Common myeloid progenitor, CD34-positive (primary cell): Measurements from ENCODE around the gene CFAP57.

ENCODE experiments used
- CTCF ChIA-PET: fragments of 350-600 bp; sonication (Branson Sonifier 250); formaldehyde crosslinking; loops from one replicate; lab custom pipeline; 2021; ENCODE audit warnings: antibody characterized with exemption; lab: Charles Lee
- POLR2A ChIA-PET: fragments of 350-600 bp; sonication (Branson Sonifier 250); formaldehyde crosslinking; loops from one replicate; lab custom pipeline; 2021; ENCODE audit warnings: antibody characterized with exemption; lab: Charles Lee
- DNase-seq, 3 donors: peaks; one replicate each; pipeline versions ENCODE4 v3.0.0 to v3.0.0-alpha.2; 2013
- H3K27ac ChIP-seq, 2 experiments: 1 replicate in 1 of 2; 2 replicates in 1 of 2; pipeline ENCODE4 v1.7.0; 2013; ENCODE audit warnings: inconsistent platforms in 2 of 2, low read length in 2 of 2, mild to moderate bottlenecking in 2 of 2, low read depth in 1 of 2, moderate library complexity in 1 of 2; ENCODE audit not compliant: severe bottlenecking in 2 of 2, insufficient read depth in 1 of 2, poor library complexity in 1 of 2
- H3K27me3 ChIP-seq, 5 experiments: replicated peaks in 2 of 5; 1 replicate in 3 of 5; 2 replicates in 2 of 5; pipeline versions ENCODE4 v1.6.1 to v1.7.0; 2013; ENCODE audit warnings: low read length in 4 of 5, mild to moderate bottlenecking in 2 of 5, moderate library complexity in 2 of 5, inconsistent platforms in 1 of 5; ENCODE audit not compliant: insufficient read depth in 5 of 5, control insufficient read depth in 4 of 5
- H3K36me3 ChIP-seq, 4 experiments: 1 replicate in 2 of 4; 2 replicates in 2 of 4; pipeline versions ENCODE4 v1.6.1 to v1.7.0; 2013; ENCODE audit warnings: low read length in 3 of 4, control low read depth in 1 of 4, mild to moderate bottlenecking in 1 of 4; ENCODE audit not compliant: control insufficient read depth in 4 of 4, insufficient read depth in 4 of 4
- H3K4me1 ChIP-seq, 4 experiments: 1 replicate in 3 of 4; 2 replicates in 1 of 4; pipeline versions ENCODE4 v1.6.1 to v1.7.1; 2013; ENCODE audit warnings: low read length in 3 of 4, mild to moderate bottlenecking in 3 of 4, control low read depth in 1 of 4, inconsistent platforms in 1 of 4, moderate library complexity in 1 of 4; ENCODE audit not compliant: control insufficient read depth in 4 of 4, insufficient read depth in 4 of 4; ENCODE audit errors: control extremely low read depth in 1 of 4
- H3K4me3 ChIP-seq, 7 experiments: 1 replicate in 4 of 7; 2 replicates in 3 of 7; pipeline versions ENCODE4 v1.5.1 to v1.7.0; 2013; ENCODE audit warnings: mild to moderate bottlenecking in 7 of 7, low read length in 6 of 7, moderate library complexity in 6 of 7, inconsistent platforms in 2 of 7, low read depth in 2 of 7, control low read depth in 1 of 7; ENCODE audit not compliant: insufficient read depth in 4 of 7, control insufficient read depth in 1 of 7; ENCODE audit errors: extremely low read depth in 1 of 7
- H3K9me3 ChIP-seq, 5 experiments: 1 replicate in 4 of 5; 2 replicates in 1 of 5; pipeline versions ENCODE4 v1.6.1 to v1.7.1; 2013; ENCODE audit warnings: low read length in 4 of 5, mild to moderate bottlenecking in 2 of 5, inconsistent platforms in 1 of 5, low read depth in 1 of 5, moderate library complexity in 1 of 5; ENCODE audit not compliant: control insufficient read depth in 4 of 5, insufficient read depth in 2 of 5; ENCODE audit errors: control extremely low read depth in 1 of 5
- WGBS: methylation state at CpG from one replicate; pipeline ENCODE4 v1.1.5; 2013; ENCODE audit not compliant: insufficient coverage; 5-methylcytosine and 5-hydroxymethylcytosine counted together

The CFAP57 gene

GRCh38 chr1:43221797-43222196 lies 49.7 kb downstream of the CFAP57 start:
- H3K27ac ChIP-seq: no peak overlapping the region
- 100% methylated on average over 1 of the region's 1 CpG for WGBS
- ChIA-PET CTCF (interaction anchor here (4.1 kb wide), 1 partner anchor 192 kb away, joined by 19 read pairs; no protein-coding TSS in a partner anchor), POLR2A (no interaction called here)
- no peaks in the 10 kb centered on the region for H3K27me3 ChIP-seq
- peaks cover 0 to 8% (median 2%) of the 10 kb centered on the region in 4 experiments for H3K4me1 ChIP-seq
- no peak overlapping the region for H3K4me3 ChIP-seq
- no peaks in the 10 kb centered on the region for H3K9me3 ChIP-seq
- no peaks in the 10 kb centered on the region for H3K36me3 ChIP-seq
- no peak for DNase-seq

- Histone ChIP-seq H3K27ac (no peak overlapping the region), H3K4me1 (peaks cover 0 to 16% (median 4%) of the 10 kb centered on the region in 4 experiments), H3K4me3 (no peak overlapping the region), H3K9me3 (no peaks in the 10 kb centered on the region), H3K27me3 (no peaks in the 10 kb centered on the region), H3K36me3 (no peaks in the 10 kb centered on the region)
- CTCF ChIA-PET: interaction anchor here (4.1 kb wide), 1 partner anchor 191 kb away, joined by 19 read pairs; no protein-coding TSS in a partner anchor
- 93% methylated on average over 9 of the region's 9 CpGs for WGBS
- POLR2A ChIA-PET: no interaction called here
- DNase-seq: no peak
Measured at GRCh38 chr1:43222879-43223278, 50.7 kb downstream of the CFAP57 start.

DNA sequence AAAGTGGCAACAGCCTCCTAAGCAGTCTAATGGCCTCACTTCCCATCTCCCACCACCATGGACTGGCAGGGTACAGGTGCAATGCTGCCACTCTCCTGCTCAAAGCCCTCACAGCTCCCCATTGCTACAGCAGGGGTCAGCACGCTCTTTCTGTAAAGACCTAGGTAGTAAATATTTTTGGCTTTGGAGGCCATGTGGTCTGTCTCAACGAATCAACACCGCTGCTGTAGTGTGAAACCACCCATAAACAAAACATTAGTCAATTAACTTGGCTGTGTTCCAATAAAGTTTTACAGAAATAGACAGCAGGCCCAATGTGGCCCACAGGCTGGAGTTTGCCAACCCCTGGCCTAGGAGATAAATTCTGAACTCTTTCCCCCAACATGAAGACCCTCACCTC lies 53.0 kb downstream of the CFAP57 start:
- Histone ChIP-seq H3K4me3 (no peak overlapping the region), H3K27me3 (no peaks in the 10 kb centered on the region), H3K4me1 (peaks cover 0 to 17% (median 4%) of the 10 kb centered on the region in 4 experiments), H3K36me3 (no peaks in the 10 kb centered on the region), H3K9me3 (no peaks in the 10 kb centered on the region), H3K27ac (no peak overlapping the region)
- CTCF ChIA-PET: interaction anchor here (1.2 to 4.1 kb wide), 2 partner anchors 13 to 189 kb away, joined by 3 to 19 read pairs; no protein-coding TSS in a partner anchor
- DNase-seq: peak in 2 of 3 donors; percentile 15 to 30
- POLR2A ChIA-PET: no interaction called here
- 90% methylated on average over 3 of the region's 3 CpGs for WGBS

DNA sequence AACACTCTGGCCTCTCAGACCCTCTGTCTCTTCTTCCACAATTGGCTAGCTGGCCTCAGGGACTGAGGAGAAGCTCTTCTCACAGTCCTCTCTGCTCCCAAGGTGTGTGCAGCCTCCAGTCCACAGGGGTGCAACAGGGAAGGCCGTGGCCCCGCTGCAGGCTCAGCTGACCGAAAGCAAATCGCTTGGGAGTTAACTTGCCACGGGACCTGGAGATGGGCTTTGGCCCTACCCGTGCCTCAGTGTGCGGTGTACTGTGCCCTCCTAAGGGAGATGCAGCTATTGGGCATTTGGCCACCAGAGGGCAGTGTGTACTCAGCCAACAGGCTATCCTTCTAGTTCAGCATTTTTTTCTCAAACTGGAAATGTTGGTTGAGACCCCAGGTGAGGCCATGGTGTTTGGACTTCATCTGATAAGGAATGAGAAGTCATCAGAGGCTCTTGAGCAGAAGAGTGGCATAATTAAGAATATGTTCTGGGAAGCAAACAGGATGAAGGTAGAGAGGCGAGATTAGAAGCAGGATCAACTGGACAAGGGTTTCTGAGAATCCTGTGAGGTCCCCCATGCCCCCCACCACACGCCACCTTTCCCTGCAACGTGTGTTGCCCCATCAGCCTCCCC lies 55.1 kb downstream of the CFAP57 start:
- Histone ChIP-seq H3K4me3 (no peak overlapping the region), H3K4me1 (peaks cover 0 to 8% (median 2%) of the 10 kb centered on the region in 4 experiments), H3K9me3 (no peaks in the 10 kb centered on the region), H3K27ac (no peak overlapping the region), H3K27me3 (no peaks in the 10 kb centered on the region), H3K36me3 (no peaks in the 10 kb centered on the region)
- ChIA-PET POLR2A (no interaction called here), CTCF (interaction anchor here (0.6 to 2.1 kb wide), 25 partner anchors 8 to 212 kb away, joined by 3 to 39 read pairs (median 4); no protein-coding TSS in a partner anchor)
- WGBS: 14% methylated on average over 8 of the region's 10 CpGs
- peak; percentile 74 to 88 (median 78) for DNase-seq

GRCh38 chr1:43229826-43230780 lies 58.0 kb downstream of the CFAP57 start:
- CTCF ChIA-PET: interaction anchor here (1.0 to 4.3 kb wide), 9 partner anchors 8 to 185 kb away, joined by 3 to 30 read pairs (median 4); partner anchors contain the start of genes CDC20, MED8 and SZT2

DNA sequence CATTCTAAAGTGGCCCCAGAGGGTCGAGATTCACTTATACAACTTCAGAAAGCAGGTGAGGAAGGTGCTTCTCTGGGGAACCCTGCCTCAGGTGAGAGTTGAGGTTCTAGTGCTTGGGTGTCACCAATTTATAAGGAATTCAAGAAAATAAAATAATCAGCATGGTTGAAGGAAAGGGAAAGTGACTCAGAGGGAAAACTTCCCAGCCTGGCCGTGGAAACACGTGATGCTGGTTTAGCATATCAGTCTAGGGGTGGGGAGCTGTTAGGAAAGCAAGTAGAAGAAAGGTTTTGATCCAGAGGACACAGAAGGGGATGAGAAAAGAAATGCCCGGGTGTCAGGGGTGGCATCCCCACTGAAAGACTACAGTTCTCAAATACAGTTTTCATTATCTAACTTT lies 59.9 kb downstream of the CFAP57 start:
- no peaks in the 10 kb centered on the region for H3K9me3 ChIP-seq
- no peak overlapping the region for H3K27ac ChIP-seq
- no peaks in the 10 kb centered on the region for H3K27me3 ChIP-seq
- no peaks in the 10 kb centered on the region for H3K36me3 ChIP-seq
- H3K4me3 ChIP-seq: no peak overlapping the region
- POLR2A ChIA-PET: no interaction called here
- 79% methylated on average over 3 of the region's 4 CpGs for WGBS
- H3K4me1 ChIP-seq: peaks cover 0 to 8% (median 2%) of the 10 kb centered on the region in 4 experiments
- no peak for DNase-seq
- CTCF ChIA-PET: interaction anchor here (1.1 to 4.3 kb wide), 5 partner anchors 10 to 183 kb away, joined by 3 to 13 read pairs (median 3); partner anchors contain the start of gene CDC20

More at GRCh38 chr1:43229826-43230780, 58.0 kb downstream of the CFAP57 start:
- POLR2A ChIA-PET: no interaction called here
- Histone ChIP-seq H3K4me1 (peaks cover 0 to 8% (median 2%) of the 10 kb centered on the region in 4 experiments), H3K9me3 (no peaks in the 10 kb centered on the region), H3K4me3 (no peak overlapping the region), H3K27me3 (no peaks in the 10 kb centered on the region), H3K27ac (no peak overlapping the region), H3K36me3 (no peaks in the 10 kb centered on the region)
- DNase-seq: no peak
- 98% methylated on average over 6 of the region's 6 CpGs for WGBS
